Measurements from ENCODE around the gene LCE1D.

DNA sequence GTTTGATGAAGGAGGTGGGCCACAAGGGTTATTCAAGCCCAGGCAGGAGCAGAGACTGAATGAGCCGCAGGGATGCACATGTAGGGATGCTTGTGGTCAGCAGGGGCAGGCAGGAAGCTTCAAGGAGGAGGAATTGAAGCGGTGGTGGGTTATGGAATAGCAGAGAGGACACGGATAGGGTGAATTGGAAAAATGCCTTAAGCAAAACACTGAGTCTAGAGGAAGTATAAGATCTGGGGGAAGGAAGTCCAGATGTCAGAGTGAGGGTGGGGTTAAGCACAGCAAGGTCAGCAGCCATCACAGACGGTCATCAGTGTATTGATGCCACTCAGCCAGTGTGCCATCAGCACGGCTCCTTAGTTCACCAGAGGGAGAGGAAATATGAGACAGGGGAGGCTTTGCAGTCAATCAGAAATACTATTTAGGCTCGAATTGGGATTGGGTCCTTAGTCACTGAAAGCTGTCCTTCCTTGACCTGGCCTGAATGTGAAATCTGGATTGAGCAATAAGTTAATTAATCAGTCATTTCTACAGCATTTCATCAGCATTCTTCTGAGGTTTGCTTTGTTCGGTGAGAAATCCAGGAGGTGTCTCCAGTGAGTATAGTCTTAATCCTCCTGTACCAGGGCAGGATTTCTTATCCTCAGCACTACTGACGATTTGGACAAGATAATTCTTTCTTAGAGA is 27.5 kb upstream of the LCE1D start:
- TF ChIP-seq, protein P1, sequence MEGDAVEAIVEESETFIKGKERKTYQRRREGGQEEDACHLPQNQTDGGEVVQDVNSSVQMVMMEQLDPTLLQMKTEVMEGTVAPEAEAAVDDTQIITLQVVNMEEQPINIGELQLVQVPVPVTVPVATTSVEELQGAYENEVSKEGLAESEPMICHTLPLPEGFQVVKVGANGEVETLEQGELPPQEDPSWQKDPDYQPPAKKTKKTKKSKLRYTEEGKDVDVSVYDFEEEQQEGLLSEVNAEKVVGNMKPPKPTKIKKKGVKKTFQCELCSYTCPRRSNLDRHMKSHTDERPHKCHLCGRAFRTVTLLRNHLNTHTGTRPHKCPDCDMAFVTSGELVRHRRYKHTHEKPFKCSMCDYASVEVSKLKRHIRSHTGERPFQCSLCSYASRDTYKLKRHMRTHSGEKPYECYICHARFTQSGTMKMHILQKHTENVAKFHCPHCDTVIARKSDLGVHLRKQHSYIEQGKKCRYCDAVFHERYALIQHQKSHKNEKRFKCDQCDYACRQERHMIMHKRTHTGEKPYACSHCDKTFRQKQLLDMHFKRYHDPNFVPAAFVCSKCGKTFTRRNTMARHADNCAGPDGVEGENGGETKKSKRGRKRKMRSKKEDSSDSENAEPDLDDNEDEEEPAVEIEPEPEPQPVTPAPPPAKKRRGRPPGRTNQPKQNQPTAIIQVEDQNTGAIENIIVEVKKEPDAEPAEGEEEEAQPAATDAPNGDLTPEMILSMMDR (conservative IDR thresholded peaks at IDR 0.05 in 1 of 2, IDR thresholded peaks at IDR 0.05 in 1 of 2; ENCODE audit: low read depth in 1 of 2, low read length in 2 of 2) = no peak
- no peak for TF ChIP-seq EZH2 (IDR thresholded peaks at IDR 0.05; ENCODE audit: low read length, missing control alignments)
